Loucy (cell line): ENCODE results near the gene MPIG6B.

Experiments
- H2AFZ ChIP-seq: fragments of 200-600 bp; sonication (generic); 2 replicates; pipeline ENCODE4 v1.6.0; 2016; ENCODE audit warnings: antibody characterized with exemption, mild to moderate bottlenecking, low read length, moderate library complexity
- H3F3A ChIP-seq: fragments of 200-600 bp; 2 replicates; pipeline ENCODE4 v1.6.0; 2016; ENCODE audit warnings: antibody characterized with exemption, low read depth, mild to moderate bottlenecking
- H3K27me3 ChIP-seq: fragments of 200-600 bp; sonication (generic); 2 replicates; pipeline ENCODE4 v1.6.1; 2014; ENCODE audit warnings: low read length, mild to moderate bottlenecking; ENCODE audit not compliant: insufficient read depth, poor library complexity, severe bottlenecking
- H3K36me3 ChIP-seq: fragments of 200-600 bp; sonication (generic); 2 replicates; pipeline ENCODE4 v1.6.1; 2016; ENCODE audit warnings: low read length; ENCODE audit not compliant: insufficient read depth
- H3K4me1 ChIP-seq: fragments of 200-600 bp; sonication (generic); 2 replicates; pipeline ENCODE4 v1.5.1; 2014; ENCODE audit warnings: low read length, mild to moderate bottlenecking; ENCODE audit not compliant: insufficient read depth, poor library complexity, severe bottlenecking
- H3K4me2 ChIP-seq: fragments of 200-600 bp; sonication (generic); 2 replicates; pipeline ENCODE4 v1.6.0; 2014; ENCODE audit warnings: antibody characterized with exemption, low read length, low read depth, mild to moderate bottlenecking; ENCODE audit not compliant: poor library complexity, severe bottlenecking
- H3K4me3 ChIP-seq: fragments of 200-600 bp; sonication (generic); 2 replicates; pipeline ENCODE4 v1.5.1; 2014; ENCODE audit warnings: low read length, mild to moderate bottlenecking, mixed read lengths; ENCODE audit not compliant: poor library complexity, severe bottlenecking
- H3K79me2 ChIP-seq: fragments of 200-600 bp; sonication (generic); 2 replicates; pipeline ENCODE4 v1.6.1; 2014; ENCODE audit warnings: low read length; ENCODE audit not compliant: insufficient read depth
- H3K9ac ChIP-seq: fragments of 200-600 bp; sonication (generic); 2 replicates; pipeline ENCODE4 v1.6.0; 2014; ENCODE audit warnings: mild to moderate bottlenecking, low read depth, low read length, moderate library complexity; ENCODE audit not compliant: poor library complexity, severe bottlenecking
- H3K9me2 ChIP-seq: fragments of 200-600 bp; sonication (generic); replicated peaks from 2 replicates; pipeline ENCODE4 v1.6.1; 2016; ENCODE audit warnings: low read depth, low read length, mixed read lengths
- H3K9me3 ChIP-seq: fragments of 200-600 bp; sonication (generic); 2 replicates; pipeline ENCODE4 v1.6.1; 2014; ENCODE audit warnings: mild to moderate bottlenecking, antibody characterized with exemption, low read length, low read depth; ENCODE audit not compliant: insufficient read depth
- H4K20me1 ChIP-seq: fragments of 200-600 bp; sonication (generic); 2 replicates; pipeline ENCODE4 v1.6.0; 2014; ENCODE audit warnings: antibody characterized with exemption, low read length, mild to moderate bottlenecking; ENCODE audit not compliant: insufficient read depth, poor library complexity, severe bottlenecking
- EZH2phosphoT487 ChIP-seq: fragments of 200-600 bp; IDR thresholded peaks from 2 replicates; pipeline ENCODE4 v1.6.1; 2018; ENCODE audit warnings: antibody characterized with exemption, mild to moderate bottlenecking, moderate library complexity, borderline replicate concordance
- TF ChIP-seq, protein P1 (sequence below): fragments of 200-600 bp; sonication (generic); conservative IDR thresholded peaks from 2 replicates; pipeline ENCODE4 v1.5.1; 2014; ENCODE audit warnings: mild to moderate bottlenecking, antibody characterized with exemption, low read length

The MPIG6B gene

GRCh38 chr6:31692886-31693285, 30.3 kb upstream of the MPIG6B start:
- Histone ChIP-seq H3K27me3 (no peaks in the 10 kb centered on the region), H2AFZ (no peak overlapping the region), H3K9me2 (no peaks in the 10 kb centered on the region), H3K4me3 (no peak overlapping the region), H3K9me3 (no peaks in the 10 kb centered on the region), H3K36me3 (peaks cover 78% of the 10 kb centered on the region; the same call in 1 of the 2 replicates), H4K20me1 (no peaks in the 10 kb centered on the region), H3K9ac (no peak overlapping the region), H3K79me2 (0 out of 2 replicates have a peak, but pooled peaks cover 5% of the 10 kb centered on the region), H3K4me1 (peaks cover 3% of the 10 kb centered on the region), H3K4me2 (no peak overlapping the region), H3F3A (no peaks in the 10 kb centered on the region)
- TF ChIP-seq, protein P1, sequence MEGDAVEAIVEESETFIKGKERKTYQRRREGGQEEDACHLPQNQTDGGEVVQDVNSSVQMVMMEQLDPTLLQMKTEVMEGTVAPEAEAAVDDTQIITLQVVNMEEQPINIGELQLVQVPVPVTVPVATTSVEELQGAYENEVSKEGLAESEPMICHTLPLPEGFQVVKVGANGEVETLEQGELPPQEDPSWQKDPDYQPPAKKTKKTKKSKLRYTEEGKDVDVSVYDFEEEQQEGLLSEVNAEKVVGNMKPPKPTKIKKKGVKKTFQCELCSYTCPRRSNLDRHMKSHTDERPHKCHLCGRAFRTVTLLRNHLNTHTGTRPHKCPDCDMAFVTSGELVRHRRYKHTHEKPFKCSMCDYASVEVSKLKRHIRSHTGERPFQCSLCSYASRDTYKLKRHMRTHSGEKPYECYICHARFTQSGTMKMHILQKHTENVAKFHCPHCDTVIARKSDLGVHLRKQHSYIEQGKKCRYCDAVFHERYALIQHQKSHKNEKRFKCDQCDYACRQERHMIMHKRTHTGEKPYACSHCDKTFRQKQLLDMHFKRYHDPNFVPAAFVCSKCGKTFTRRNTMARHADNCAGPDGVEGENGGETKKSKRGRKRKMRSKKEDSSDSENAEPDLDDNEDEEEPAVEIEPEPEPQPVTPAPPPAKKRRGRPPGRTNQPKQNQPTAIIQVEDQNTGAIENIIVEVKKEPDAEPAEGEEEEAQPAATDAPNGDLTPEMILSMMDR = no peak

GRCh38 chr6:31693535-31693934, 29.6 kb upstream of the MPIG6B start:
- Histone ChIP-seq H3K27me3 (no peaks in the 10 kb centered on the region), H2AFZ (no peak overlapping the region), H4K20me1 (no peaks in the 10 kb centered on the region), H3K4me2 (no peak overlapping the region), H3K36me3 (peaks cover 71% of the 10 kb centered on the region; the same call in 1 of the 2 replicates), H3K4me3 (no peak overlapping the region), H3K79me2 (0 out of 2 replicates have a peak, but pooled peaks cover 8% of the 10 kb centered on the region), H3K9ac (no peak overlapping the region), H3F3A (no peaks in the 10 kb centered on the region), H3K4me1 (peaks cover 7% of the 10 kb centered on the region), H3K9me3 (no peaks in the 10 kb centered on the region), H3K9me2 (no peaks in the 10 kb centered on the region)
- TF ChIP-seq EZH2phosphoT487 = no peak
- TF ChIP-seq, protein P1 = no peak

- Histone ChIP-seq H4K20me1 (peaks cover 15% of the 10 kb centered on the region), H3K4me2 (peak overlapping the region; percentile 10), H2AFZ (no peak overlapping the region), H3K27me3 (no peaks in the 10 kb centered on the region), H3F3A (no peaks in the 10 kb centered on the region), H3K36me3 (peaks cover 33% of the 10 kb centered on the region; the same call in 1 of the 2 replicates), H3K9ac (peak overlapping the region; percentile 29), H3K9me2 (no peaks in the 10 kb centered on the region), H3K9me3 (no peaks in the 10 kb centered on the region), H3K4me1 (peaks cover 24% of the 10 kb centered on the region), H3K4me3 (no peak overlapping the region), H3K79me2 (peaks cover 44% of the 10 kb centered on the region)
- TF ChIP-seq, protein P1 = no peak
- TF ChIP-seq EZH2phosphoT487 = no peak
Observed at GRCh38 chr6:31697555-31697954, 25.6 kb upstream of the MPIG6B start.
